Activated CD8-positive, alpha-beta memory T cell treated with anti-CD3 and anti-CD28 coated beads for 48 hours (primary cell): ENCODE results near the gene PDE1C.

Experiments used
- DNase-seq, 3 experiments: peaks; one replicate each; pipeline ENCODE4 v3.0.0-alpha.2; 2020; ENCODE audit warnings: low read depth in 2 of 3, low spot score in 2 of 3

The PDE1C gene

DNA sequence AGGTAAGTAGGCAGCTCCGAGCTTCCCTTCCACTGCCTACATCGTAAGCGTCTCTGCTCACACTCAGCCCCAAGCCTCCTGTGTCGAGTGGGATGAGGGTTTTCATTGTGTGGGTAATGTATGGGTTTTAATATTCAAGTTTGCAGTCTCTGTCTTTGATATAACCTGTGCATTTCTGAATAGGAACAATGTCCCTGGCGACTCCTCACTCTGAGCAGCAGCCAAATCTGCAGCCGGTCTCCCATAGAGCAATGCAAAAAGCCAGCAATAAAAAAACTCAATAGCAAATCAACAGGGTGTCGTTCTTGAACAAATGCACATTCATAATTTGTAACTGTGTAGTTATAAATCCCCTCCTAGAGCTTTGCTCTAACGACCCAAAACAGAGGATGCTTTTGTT lies 349.8 kb downstream of the PDE1C start:
- DNase-seq: no peak

DNA sequence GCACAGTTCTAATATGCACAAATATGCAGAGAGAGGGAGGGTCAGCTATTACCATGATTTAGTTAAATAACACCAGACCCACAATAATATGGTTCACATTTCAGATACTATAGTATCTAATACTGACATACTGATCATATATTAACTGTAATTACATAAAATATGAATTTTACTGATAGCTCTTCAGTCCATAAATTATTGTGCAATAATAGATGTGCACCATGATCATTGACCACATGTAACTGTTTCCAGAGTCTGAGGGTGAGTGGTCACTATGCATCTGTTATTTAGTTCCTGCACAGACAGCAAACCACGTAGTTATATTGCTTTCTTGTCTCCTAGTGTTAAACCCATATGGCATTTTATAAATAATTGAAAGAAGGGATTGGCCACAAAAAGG lies 353.9 kb downstream of the PDE1C start:
- DNase-seq: no peak

DNA sequence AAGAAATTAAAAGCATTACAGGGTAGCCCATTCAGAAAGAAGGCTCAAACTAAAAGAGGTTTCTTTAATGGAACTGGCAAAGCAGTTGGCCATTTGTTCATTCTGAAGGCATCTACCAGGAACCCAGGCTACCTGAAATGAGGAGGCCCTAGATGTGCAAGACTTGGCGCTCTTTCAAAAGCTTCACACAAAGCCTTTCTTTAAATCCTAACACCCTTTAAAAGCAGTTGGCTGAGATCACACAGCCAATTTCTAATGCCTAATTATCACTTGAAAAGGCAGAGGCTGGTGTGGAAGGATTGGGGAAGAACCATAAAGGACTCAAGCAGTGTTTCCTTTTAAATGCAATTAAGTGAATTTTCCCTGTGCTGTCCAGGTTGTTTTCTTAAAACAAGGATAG lies 360.0 kb downstream of the PDE1C start:
- no peak for DNase-seq

DNA sequence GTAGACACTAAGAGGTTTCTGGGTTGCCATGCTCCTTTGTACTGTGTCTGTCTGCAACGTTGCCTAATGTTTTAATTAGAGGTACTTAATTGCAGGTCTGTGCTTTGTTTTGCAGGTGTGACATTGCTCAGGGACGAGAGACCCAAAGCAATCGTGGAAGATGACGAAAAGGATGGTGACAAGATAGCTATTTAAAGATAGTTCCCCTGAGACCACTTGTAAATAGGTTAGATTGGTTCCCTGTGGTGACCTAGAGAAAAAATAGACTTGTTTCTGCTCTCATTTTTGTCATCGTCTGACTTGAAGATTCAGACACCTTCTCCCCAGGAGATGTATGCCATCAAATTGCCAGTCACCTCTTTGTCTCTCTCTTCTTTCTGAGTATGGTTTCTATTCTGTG lies 363.1 kb downstream of the PDE1C start:
- DNase-seq: no peak

DNA sequence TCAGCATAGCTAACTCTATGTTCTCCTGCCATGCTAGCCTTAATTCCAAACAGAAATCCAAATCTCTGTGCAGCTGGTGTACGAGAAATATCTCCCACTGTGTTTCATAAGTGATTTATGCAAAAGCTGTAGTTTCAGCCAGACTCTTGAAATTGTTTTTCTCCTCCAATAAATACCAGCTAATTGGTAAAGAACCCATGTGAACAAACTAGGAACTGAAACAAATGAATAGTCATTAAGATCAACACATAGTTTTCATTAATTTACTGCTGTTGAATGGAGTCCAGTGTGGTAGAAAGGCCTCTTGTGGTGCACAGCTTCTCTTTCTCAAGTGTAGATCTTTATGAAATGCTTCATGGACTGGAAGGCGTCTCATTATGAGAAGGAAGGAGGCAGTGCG lies 364.8 kb downstream of the PDE1C start:
- no peak for DNase-seq

DNA sequence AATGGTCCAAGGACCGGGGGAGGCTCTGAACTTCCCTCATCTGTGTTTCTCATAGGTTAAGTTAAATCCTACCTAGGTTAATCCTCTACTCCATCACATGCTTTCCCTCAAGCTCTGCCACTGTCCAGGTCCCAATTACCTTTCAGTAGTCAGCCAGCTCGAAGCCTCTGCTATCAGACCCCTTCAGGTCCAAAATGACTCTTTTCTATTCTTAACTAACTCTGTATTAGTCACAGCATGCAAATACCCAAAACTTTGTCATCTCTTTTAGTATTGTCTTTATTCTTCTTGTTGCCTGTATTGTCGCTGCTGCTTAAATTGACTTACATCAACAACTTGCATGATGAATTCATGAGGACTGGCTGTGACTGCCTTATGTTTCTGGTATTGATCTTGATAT lies 367.9 kb downstream of the PDE1C start:
- DNase-seq: no peak
